HepG2 (cell line): ENCODE results near the gene MTA2. TPM values are rescaled to one million over a fixed set of nuclear protein-coding genes. Genes with fewer than 3 reads are reported as not detected.

Experiments used
- ATM ChIP-seq: fragments of 450-650 bp; IDR thresholded peaks from 2 replicates; pipeline ENCODE4 v1.7.1; 2017; ENCODE audit warnings: mild to moderate bottlenecking, borderline replicate concordance
- BRD4 ChIP-seq: sonication (generic); formaldehyde crosslinking; IDR thresholded peaks from 2 replicates; pipeline ENCODE4 v1.4.0; 2020; ENCODE audit warnings: missing genetic modification reagents
- FOXC1 ChIP-seq: sonication (generic); formaldehyde crosslinking; IDR thresholded peaks from 2 replicates; pipeline ENCODE4 v1.8.0; 2022; ENCODE audit warnings: mild to moderate bottlenecking, missing genetic modification reagents, borderline replicate concordance
- FOXJ3 ChIP-seq: sonication (generic); formaldehyde crosslinking; IDR thresholded peaks from 2 replicates; pipeline ENCODE4 v1.4.0; 2020; ENCODE audit warnings: missing genetic modification reagents, mild to moderate bottlenecking, borderline replicate concordance
- HMG20A ChIP-seq: IDR thresholded peaks from 2 replicates; pipeline ENCODE4 v1.6.1; 2016; ENCODE audit warnings: borderline replicate concordance
- KLF9 ChIP-seq: IDR thresholded peaks from 2 replicates; pipeline ENCODE4 v1.6.1; 2016; ENCODE audit warnings: low read depth
- RARA ChIP-seq: IDR thresholded peaks from 2 replicates; pipeline ENCODE4 v1.6.1; 2016; ENCODE audit warnings: missing genetic modification reagents, missing compliant biosample characterization
- RFXAP ChIP-seq: sonication (generic); formaldehyde crosslinking; IDR thresholded peaks from 2 replicates; pipeline ENCODE4 v1.4.0; 2020; ENCODE audit warnings: missing genetic modification reagents, borderline replicate concordance
- RXRB ChIP-seq: IDR thresholded peaks from 2 replicates; pipeline ENCODE4 v1.6.1; 2016; ENCODE audit warnings: borderline replicate concordance, missing genetic modification reagents, missing compliant biosample characterization
- SAFB2 ChIP-seq: sonication (generic); formaldehyde crosslinking; IDR thresholded peaks from 2 replicates; pipeline ENCODE4 v1.5.1; 2020; ENCODE audit warnings: missing genetic modification reagents, low read depth, mild to moderate bottlenecking, borderline replicate concordance
- SATB2 ChIP-seq: sonication (generic); formaldehyde crosslinking; IDR thresholded peaks from 2 replicates; pipeline ENCODE4 v1.5.0; 2020; ENCODE audit warnings: missing genetic modification reagents
- SIN3B ChIP-seq: fragments of 150-350 bp; IDR thresholded peaks from 2 replicates; pipeline ENCODE4 v1.6.1; 2014; ENCODE audit warnings: low read length
- SMAD1 ChIP-seq: sonication (generic); formaldehyde crosslinking; IDR thresholded peaks from 2 replicates; pipeline ENCODE4 v1.4.0; 2020; ENCODE audit warnings: missing genetic modification reagents, low read depth, mild to moderate bottlenecking, borderline replicate concordance
- SMAD9 ChIP-seq: sonication (generic); formaldehyde crosslinking; IDR thresholded peaks from 2 replicates; pipeline ENCODE4 v1.5.1; 2020; ENCODE audit warnings: mild to moderate bottlenecking, missing genetic modification reagents
- XRCC5 ChIP-seq: fragments of 200-400 bp; formaldehyde crosslinking; optimal IDR thresholded peaks from 2 replicates; pipeline ENCODE3; 2017; ENCODE audit warnings: mild to moderate bottlenecking, low read length
- ZNF138 ChIP-seq: sonication (generic); formaldehyde crosslinking; IDR thresholded peaks from 2 replicates; pipeline ENCODE4 v1.5.0; 2020; ENCODE audit warnings: mild to moderate bottlenecking, low read depth, missing genetic modification reagents
- ZNF264 ChIP-seq: sonication (generic); formaldehyde crosslinking; IDR thresholded peaks from 2 replicates; pipeline ENCODE4 v1.4.0; 2020; ENCODE audit warnings: missing genetic modification reagents
- ZNF34 ChIP-seq: sonication (generic); formaldehyde crosslinking; IDR thresholded peaks from 2 replicates; pipeline ENCODE4 v1.4.0; 2020; ENCODE audit warnings: mild to moderate bottlenecking, missing genetic modification reagents, borderline replicate concordance
- ZNF354B ChIP-seq: sonication (generic); formaldehyde crosslinking; IDR thresholded peaks from 2 replicates; pipeline ENCODE4 v1.8.0; 2022; ENCODE audit warnings: mild to moderate bottlenecking, missing genetic modification reagents
- polyA plus RNA-seq, 8 experiments: library from polyadenylated mRNA; depleted of rRNA in 3 of 8; stranded (reverse) in 7 of 8; unstranded in 1 of 8; fragments of >200 nt; fragmentation: Illumina TruSeq in 4 of 8; extraction: Trizol in 4 of 8; gene quantifications; 2 replicates each; pipeline versions ENCODE4 v1.2.1 to v1.2.3, GENCODE V29; 2011 to 2016; ENCODE audit warnings: low read depth in 4 of 8, missing spikeins in 1 of 8, mixed read lengths in 1 of 8; ENCODE audit not compliant: insufficient read depth in 1 of 8
- total RNA-seq, 5 experiments: library from RNA; depleted of rRNA; stranded (reverse); fragments of >200 nt; fragmentation: Illumina TruSeq; extraction: Trizol; gene quantifications; 2 replicates each; pipeline ENCODE4 v1.2.3, GENCODE V29; 2016; ENCODE audit warnings: low read depth in 1 of 5
- TF ChIP-seq, protein P1 (sequence below): IDR thresholded peaks from 2 replicates; pipeline ENCODE4 v1.6.1; 2016
- TF ChIP-seq, protein P2 (sequence below): sonication (generic); formaldehyde crosslinking; IDR thresholded peaks from 2 replicates; pipeline ENCODE4 v1.5.1; 2020; ENCODE audit warnings: mild to moderate bottlenecking, missing genetic modification reagents
- TF ChIP-seq, protein P3 (sequence below): sonication (generic); formaldehyde crosslinking; IDR thresholded peaks from 2 replicates; pipeline ENCODE4 v1.4.0; 2020; ENCODE audit warnings: missing genetic modification reagents, borderline replicate concordance

Gene MTA2
- total and polyA plus RNA-seq, 2 of the 13 experiments (the other 11 are each of a cell fraction or from before 2014, with no cell fraction given), result 14.0 to 70.0 TPM

DNA sequence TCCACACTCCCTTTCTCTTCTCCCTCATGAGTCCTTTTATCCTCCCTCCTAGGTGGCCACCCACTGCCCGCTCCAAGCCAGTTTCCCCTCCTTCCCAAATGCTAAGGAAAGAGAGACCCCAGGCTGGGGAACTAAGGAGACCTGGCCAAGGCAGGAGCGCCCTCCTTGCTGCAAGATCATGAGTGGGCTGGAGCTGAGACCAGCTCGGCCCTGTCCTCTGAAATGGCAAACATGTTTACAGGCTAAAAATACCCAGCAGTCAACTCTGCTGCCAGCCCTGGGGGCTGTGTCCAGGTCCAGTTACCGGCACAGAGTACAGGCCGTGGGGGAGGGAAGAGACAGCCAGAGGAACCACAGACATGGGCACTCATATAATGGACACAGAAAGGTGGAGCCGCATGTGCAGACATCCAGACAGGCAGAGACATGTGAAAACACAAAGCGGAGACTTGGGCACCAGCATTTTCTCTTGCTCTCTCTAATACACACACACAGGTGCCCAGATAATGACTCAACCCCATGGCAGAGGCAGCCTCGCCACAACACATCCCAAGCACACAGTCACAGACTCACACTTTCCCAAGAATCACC lies 53.9 kb downstream of the MTA2 start (continued):
- no peak for TF ChIP-seq ATM
- TF ChIP-seq KLF9 (CRISPR knock-in tag), result no peak
- TF ChIP-seq ZNF138 (CRISPR knock-in tag), result no peak
- peak; percentile 32; the same call in 1 of the 2 replicates for TF ChIP-seq HMG20A
- no peak for TF ChIP-seq SMAD1
- TF ChIP-seq ZNF264, result no peak
- TF ChIP-seq RXRB (CRISPR knock-in tag), result peak; percentile 72; the same call in 1 of the 2 replicates
- TF ChIP-seq SATB2, result no peak
- peak; percentile 76 for TF ChIP-seq RARA (CRISPR knock-in tag)
- TF ChIP-seq, protein P1, sequence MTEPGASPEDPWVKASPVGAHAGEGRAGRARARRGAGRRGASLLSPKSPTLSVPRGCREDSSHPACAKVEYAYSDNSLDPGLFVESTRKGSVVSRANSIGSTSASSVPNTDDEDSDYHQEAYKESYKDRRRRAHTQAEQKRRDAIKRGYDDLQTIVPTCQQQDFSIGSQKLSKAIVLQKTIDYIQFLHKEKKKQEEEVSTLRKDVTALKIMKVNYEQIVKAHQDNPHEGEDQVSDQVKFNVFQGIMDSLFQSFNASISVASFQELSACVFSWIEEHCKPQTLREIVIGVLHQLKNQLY, result no peak
- TF ChIP-seq SIN3B, result peak; percentile 47; the same call in 1 of the 2 replicates
- no peak for TF ChIP-seq BRD4 (CRISPR knock-in tag)
- no peak for TF ChIP-seq FOXC1
- TF ChIP-seq RFXAP (CRISPR knock-in tag), result no peak
- no peak for TF ChIP-seq ZNF354B
- TF ChIP-seq, protein P2, sequence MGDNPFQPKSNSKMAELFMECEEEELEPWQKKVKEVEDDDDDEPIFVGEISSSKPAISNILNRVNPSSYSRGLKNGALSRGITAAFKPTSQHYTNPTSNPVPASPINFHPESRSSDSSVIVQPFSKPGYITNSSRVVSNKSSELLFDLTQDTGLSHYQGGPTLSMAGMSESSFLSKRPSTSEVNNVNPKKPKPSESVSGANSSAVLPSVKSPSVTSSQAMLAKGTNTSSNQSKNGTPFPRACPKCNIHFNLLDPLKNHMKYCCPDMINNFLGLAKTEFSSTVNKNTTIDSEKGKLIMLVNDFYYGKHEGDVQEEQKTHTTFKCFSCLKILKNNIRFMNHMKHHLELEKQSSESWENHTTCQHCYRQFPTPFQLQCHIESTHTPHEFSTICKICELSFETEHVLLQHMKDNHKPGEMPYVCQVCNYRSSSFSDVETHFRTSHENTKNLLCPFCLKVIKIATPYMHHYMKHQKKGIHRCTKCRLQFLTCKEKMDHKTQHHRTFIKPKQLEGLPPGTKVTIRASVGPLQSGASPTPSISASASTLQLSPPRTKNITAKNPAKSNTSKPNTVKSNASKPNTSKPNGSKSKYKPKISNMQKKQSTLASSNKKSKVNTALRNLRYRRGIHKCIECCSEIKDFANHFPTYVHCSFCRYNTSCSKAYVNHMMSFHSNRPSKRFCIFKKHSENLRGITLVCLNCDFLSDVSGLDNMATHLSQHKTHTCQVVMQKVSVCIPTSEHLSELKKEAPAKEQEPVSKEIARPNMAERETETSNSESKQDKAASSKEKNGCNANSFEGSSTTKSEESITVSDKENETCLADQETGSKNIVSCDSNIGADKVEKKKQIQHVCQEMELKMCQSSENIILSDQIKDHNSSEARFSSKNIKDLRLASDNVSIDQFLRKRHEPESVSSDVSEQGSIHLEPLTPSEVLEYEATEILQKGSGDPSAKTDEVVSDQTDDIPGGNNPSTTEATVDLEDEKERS, result no peak
- peak; percentile 54; the same call in 1 of the 2 replicates for TF ChIP-seq SMAD9 (CRISPR knock-in tag)
- TF ChIP-seq XRCC5, result no peak
- TF ChIP-seq, protein P3, sequence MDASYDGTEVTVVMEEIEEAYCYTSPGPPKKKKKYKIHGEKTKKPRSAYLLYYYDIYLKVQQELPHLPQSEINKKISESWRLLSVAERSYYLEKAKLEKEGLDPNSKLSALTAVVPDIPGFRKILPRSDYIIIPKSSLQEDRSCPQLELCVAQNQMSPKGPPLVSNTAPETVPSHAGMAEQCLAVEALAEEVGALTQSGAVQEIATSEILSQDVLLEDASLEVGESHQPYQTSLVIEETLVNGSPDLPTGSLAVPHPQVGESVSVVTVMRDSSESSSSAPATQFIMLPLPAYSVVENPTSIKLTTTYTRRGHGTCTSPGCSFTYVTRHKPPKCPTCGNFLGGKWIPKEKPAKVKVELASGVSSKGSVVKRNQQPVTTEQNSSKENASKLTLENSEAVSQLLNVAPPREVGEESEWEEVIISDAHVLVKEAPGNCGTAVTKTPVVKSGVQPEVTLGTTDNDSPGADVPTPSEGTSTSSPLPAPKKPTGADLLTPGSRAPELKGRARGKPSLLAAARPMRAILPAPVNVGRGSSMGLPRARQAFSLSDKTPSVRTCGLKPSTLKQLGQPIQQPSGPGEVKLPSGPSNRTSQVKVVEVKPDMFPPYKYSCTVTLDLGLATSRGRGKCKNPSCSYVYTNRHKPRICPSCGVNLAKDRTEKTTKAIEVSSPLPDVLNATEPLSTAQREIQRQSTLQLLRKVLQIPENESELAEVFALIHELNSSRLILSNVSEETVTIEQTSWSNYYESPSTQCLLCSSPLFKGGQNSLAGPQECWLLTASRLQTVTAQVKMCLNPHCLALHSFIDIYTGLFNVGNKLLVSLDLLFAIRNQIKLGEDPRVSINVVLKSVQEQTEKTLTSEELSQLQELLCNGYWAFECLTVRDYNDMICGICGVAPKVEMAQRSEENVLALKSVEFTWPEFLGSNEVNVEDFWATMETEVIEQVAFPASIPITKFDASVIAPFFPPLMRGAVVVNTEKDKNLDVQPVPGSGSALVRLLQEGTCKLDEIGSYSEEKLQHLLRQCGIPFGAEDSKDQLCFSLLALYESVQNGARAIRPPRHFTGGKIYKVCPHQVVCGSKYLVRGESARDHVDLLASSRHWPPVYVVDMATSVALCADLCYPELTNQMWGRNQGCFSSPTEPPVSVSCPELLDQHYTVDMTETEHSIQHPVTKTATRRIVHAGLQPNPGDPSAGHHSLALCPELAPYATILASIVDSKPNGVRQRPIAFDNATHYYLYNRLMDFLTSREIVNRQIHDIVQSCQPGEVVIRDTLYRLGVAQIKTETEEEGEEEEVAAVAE, result 0 out of 2 replicates have a peak, but pooled peaks have one; percentile 51
- no peak for TF ChIP-seq ZNF34
- TF ChIP-seq SAFB2 (CRISPR knock-in tag), result no peak
- no peak for TF ChIP-seq FOXJ3 (CRISPR knock-in tag)
